Hematopoietic multipotent progenitor cell treated with erythropoietin and hydrocortisone succinate and interleukin-3 and kit ligand, for 6 days (in vitro differentiated cells): ENCODE data around the gene TNFRSF25.
"Not testable (repeated sequence)": the region's sequence is repeated elsewhere in the genome, so short reads cannot be mapped to it uniquely, and the experiment has no call there.

Source experiments
- DNase-seq: peaks from one replicate; pipeline ENCODE4 v3.0.0-alpha.2; 2015

Gene TNFRSF25

DNA sequence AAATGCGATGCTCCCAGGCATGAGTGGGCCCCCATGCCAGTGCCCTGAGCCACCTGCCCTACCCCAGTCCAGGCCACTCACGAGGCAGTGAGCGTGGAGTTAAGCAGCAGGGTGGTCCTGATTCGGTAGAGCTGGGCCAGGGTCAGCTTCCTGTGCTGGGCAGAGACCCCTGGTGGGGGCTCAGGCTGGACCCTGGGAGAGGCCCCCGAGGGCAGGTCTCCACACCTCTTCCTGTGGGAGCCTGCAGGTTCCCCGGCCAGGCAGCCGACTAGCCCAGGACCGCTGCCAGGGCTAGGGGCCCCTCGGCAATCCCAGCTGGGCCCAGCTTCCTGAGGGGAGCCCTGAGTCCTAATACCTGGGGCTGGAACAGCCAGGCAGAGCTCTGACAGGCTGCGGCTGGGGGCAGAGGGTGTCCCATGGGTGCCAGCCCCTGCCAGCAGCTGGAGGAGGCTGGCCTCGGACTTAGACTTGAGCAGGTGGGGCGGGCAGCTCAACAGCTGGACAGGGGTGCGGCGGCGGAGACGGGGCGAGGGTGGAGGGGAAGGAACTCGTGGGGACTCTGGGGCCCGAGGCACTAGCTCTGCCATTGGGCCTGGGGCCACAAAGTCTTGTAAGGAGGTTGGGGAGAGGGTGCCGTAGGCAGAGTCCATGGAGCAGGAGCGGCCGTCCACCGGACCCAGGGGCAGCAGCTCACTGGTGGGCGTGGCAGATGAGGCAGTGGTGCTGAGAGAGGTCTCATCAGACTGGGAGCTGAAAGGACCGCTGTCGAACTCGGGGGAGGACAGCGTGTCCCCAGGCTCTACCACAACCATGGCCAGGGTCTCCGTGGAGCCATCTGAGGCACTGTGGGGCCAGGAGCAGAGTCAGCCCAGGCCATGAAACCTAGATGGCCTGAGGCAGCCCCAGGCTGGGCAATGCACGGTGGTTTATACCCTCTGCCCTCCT is 2.0 kb upstream of the TNFRSF25 start:
- no peak for DNase-seq

DNA sequence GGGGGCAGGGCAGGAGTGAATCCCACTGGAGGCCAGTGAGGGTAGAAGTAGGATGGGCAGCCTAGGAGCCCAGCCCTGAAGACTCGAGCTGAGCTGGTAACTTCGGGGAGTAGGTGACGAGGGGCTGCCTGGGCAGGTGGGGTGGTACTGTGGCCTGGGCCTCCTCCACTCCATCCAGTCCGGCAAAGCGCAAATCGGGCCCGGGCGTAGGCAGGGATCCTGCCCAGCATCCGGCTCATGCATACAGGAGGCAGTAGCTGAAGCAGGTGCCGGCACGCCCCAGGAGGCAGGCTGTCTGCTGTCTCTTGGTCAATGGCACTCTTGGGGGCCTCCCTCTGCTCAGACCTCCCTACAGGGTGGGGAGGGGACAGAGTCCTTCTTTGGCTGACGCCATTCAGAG is 1.3 kb upstream of the TNFRSF25 start:
- no peak for DNase-seq

DNA sequence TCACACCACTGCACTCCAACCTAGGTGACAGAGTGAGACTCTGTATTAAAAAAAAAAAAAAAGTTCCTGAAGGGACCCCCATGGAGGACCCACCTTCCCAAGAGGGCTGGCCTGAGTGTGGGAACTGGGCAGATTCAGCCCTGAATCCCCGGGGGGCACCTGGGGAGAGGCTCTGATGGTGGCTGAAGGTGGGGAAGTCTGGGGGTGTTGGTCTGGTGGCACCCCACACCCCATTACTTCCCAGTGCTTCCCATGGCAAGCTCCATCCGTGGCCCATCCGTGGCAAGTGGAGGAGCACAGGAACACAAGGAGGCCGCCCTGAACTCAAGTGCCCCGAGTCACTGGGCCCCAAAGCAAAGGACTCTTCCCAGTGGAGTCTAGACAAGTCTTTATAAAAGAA is 778 bp upstream of the TNFRSF25 start:
- no peak for DNase-seq

DNA sequence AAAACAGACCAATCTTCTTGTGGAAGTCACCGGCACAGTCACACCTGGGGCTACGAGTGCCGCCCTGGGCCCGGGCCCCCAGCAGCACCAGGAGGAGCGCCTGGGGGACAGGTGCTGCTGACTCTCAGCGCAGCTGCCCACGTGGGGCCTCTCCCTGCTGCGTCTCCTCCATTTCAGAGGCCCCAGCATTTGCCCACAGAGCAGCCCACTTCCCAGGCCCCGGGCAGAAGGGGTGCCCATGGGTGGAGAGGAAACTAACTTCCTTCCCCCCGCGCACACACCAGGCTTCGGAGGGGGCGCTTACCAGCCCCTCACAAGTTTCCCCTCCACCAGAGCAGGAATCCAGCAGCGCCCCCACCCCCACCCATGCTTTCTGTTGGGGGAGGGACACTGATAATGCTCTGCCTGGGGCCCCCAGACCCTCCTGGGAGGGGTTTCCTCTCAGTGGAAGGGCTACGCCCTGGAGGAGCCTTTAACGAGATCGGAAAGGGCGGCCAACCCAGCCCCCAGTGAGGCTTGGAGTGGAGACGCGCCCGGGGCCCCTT is 440 bp downstream of the TNFRSF25 start:
- DNase-seq, result peak; percentile 39

DNA sequence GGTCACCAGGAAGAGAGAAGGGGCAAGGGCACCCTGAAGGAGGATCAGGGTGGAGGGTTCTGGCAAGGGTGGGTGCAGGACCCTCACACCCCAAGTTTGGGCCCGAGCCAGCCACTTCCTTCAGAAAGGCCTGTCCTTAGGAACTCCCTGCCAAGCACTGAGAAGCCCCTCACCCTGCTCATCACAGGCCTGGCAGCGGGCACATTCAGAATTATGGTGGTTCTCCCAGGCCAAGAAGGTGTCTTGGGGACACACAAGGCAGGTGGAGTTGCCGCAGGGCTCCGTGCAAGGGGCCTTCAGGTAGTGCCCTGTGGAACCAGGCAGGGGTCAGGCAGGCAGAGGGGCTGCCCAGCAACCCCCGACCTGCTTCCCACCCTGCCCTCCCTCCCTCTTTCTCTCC is 1.1 kb downstream of the TNFRSF25 start:
- DNase-seq, result no peak

DNA sequence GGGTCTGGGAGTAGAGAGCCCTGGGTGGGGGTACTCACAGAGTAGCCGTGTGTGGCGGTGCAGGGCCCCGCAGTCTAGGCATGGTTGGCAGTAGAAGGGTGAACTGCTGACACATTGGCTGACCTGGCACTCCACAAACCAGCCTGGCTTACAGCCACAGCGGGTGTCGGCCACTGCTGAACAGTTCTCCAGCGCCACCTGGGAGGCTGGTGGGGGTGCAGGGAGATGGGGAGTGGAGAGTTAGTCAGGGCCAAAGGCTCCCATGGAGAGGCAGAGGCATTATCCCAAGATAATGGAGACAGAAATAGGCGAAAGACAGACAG is 1.5 kb downstream of the TNFRSF25 start:
- peak; percentile 65 for DNase-seq

DNA sequence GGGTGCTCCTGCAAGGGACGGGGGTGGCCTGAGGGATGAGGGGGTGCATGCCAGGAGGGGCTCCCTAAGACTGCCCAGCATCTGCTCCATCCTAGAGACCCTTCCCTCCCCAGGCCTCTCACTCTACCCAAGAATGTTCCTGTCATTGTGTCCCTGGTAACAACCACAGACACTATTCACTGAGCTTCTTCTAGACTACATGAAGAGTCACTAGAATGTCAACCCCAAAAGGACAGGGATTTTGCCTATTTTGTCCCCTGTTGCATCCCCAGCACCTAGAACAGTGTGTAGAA is 2.9 kb downstream of the TNFRSF25 start:
- DNase-seq, result no peak

DNA sequence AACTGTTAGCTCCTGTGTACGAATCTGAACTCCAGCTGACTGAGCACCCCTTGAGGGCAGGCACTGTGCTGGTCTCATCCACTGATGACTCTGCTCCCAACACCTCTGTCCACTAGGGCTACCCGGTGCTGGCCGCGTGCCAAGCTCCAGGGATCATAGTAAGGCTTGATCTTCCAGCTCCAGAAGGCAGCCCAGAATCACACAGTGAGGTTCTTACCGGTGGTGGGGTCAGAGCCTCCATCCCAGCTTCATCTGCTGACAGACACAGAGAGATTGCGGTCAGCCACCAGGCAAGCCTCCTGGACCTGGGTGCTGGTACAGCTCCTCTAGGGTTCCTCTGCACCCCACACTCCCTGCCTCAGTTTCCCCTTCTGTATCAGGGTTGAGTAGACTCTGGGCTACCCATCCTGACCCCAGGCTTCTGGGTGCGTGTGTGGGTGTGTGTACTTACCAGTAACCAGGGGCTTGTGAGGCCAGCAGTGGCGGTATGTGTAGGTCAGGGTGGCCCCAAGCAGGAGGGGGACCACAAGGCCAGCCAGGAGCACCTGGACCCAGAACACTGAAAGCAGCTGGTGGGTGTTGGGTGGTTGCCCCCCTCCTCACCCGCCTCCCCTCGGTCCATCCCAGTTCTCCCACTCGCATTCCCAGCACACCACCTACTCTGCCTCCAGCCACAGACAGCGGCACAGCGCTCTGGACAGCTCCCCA is 3.4 kb downstream of the TNFRSF25 start:
- DNase-seq, result no peak

DNA sequence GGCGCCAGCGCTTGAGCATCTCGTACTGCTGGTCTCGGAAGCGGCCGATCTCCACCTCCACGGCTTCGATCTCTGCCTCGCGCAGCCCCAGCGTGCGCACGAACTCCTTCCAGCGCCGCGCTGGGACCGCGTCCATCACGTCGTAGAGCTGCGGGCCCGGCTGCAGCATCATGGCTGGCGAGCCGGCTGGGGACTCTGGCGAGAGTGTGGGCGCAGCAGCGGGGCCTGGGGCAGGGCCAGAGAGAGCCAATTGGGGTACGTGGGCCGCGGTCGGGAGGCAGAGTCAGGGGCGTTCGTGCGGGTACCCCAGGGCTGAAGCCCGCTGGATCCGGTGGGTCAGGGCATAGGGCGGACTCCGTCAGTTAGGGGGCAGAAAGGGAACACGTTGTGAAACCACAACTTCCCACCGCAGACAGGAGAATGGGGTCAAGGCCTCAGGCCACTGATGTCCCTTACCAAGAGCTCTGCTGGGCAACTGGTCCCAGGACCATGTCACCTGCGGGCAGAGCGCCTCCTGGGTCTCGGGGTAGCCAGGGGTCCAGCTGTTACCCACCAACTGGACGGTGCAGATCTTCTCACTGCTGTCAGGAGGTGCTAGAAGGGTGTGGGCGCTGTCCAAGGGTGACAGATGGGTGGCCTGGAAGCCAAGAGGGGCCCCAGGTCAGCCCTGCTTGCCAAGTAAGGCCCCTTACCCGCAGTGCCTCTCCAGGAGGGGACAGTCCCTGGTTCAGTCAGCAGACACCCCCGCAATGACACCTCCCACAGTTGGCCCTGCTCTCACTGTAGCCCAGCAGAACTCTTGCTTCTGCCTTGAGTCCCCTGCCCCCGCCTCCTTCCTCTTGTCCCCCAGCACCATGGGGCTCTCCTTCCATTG is 4.2 kb downstream of the TNFRSF25 start:
- no peak for DNase-seq

DNA sequence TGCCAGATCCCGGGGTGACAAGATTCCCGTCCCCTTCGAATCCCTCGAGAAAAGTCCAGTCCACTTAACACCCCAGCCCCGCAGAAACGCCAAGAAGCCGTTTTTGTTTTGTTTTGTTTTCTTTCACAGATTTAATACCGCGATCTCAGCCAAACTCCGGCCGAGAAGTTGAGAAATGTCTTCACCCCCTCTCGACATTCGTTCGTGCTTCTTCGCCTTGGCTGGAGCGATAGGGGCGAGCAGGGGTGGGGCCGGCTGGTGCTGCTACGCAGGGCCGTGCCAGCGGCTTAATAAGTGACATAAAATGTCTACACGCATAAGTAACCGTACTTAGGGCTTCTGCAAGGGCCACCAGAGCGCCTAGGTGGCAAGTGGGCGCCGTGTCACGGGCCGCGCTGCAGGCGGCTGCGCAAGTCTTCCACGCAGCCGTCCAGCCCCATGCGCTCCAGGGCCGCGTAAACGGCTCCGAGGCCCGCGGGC is 4.9 kb downstream of the TNFRSF25 start:
- DNase-seq, result no peak

DNA sequence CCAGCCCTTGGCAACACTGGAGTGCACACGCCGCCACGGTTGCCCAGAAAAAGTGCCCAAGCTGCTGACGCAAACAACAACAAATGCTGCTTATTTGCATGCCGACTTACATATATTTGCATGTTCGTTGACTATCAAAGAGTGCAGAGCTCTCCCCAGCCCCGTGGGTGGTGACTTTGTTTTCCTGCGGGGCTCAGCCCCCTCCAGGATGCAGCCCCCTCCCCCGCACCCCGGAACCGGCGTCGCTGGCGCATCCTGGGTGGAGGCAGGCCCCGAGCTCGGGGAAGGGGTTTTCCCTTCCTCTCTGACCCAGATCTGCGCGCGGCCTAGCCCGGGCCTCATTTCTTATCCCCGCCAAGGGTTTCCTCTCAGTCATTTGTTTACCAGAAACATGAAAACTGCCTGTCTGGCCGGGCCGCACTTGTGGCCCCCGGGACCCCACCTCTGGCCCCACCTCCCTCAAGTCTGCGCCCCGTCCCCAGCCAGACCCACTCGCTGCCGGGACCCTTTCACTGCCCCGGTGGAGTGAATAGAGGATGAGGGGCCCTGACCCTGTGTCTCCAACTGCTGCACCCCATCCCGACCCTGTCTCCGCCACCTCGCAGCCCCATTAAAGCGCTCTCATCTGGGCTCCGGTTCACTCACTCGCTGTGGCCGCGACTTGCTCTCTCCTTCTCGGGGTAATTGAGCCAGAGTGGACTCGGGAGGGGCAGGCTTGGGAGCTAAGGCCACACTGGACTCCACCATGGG is 5.5 kb downstream of the TNFRSF25 start:
- no peak for DNase-seq

DNA sequence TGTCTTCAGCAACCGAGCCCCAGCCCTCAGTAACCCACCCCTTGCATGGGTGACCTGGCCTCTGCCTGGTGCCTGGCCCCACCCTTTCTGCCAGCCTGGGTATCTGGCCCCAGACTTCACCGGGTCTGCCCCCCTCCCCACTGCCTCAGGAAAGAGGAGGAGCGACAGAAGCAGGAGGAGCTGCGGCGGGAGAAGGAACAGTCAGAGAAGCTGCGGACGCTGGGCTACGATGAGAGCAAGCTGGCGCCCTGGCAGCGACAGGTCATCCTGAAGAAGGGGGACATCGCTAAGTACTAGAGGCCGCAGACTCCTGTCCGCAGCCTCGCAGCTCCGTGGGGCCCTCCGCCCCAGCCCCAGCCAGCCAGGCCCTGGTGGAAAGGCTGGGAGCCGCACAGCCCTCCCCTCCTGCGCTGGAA is 6.1 kb downstream of the TNFRSF25 start:
- DNase-seq, result no peak

DNA sequence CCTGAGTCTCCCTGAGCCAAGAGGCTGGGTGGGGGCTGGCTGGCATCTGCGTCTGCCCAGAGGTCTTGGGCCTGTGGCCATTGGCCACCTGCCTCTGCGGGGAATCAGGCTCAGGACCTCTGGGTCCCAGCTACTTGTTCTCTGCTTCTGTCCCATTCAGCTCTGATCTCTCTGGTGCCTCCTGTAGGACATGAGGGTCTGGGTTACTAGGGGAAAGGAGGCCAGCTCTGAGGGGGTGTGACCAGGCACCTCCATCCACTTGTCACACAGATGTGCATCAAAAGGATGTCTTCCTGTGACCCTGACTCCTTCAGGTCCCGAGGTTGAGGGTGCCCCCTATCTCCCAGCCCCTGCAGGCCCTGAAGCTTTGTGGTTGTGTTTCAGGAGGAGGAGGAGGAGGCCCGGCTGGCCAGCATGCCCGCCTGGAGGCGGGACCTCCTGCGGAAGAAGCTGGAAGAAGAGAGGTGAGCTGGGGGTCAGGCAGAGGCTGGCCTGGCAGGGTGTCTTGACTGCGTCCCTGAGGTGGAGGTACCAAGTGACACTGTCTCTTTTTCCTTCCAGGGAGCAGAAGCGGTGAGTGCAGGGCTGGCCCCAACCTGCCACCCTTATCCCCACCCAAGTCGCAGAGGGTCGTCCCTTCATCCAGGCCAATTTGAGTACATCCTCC is 9.0 kb downstream of the TNFRSF25 start:
- no peak for DNase-seq

DNA sequence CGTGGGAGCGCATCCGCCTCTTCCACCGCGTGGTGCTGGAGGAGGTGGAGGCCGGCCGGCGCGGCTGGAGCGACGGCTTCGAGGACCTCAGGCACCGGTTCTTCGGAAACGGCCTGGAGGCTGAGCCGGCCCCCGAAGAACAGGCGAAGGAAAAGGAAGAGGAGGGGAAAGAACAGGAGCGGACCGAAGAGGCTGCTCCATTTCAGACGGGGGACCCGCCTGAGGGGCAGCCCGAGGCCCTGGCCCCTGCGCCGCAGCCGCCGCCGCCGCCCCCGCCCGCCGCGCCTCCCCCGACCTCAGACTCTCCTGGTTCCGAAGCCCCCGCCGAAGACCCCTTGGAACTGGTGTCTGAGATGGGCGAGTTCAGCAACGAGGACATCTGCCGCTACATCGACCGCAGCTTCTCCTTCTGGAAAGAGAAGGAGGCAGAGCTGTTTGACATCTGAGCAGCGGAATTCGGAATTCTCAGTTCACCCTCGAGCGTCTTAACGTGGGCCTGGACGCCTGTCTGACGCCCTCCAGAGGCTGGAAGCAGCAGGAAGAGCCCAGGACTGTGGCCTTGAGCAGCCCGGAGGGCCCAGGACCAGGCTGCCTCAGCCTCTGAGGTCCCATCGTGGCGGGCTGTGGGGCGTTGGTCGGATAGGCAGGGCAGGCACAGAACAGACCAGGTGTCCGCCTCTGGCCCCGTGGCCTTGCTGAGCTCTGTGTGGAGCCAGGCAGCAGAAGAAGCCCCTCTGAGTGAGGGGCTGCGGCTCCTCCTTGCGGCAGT is 10.0 kb downstream of the TNFRSF25 start:
- not testable (repeated sequence) for DNase-seq

DNA sequence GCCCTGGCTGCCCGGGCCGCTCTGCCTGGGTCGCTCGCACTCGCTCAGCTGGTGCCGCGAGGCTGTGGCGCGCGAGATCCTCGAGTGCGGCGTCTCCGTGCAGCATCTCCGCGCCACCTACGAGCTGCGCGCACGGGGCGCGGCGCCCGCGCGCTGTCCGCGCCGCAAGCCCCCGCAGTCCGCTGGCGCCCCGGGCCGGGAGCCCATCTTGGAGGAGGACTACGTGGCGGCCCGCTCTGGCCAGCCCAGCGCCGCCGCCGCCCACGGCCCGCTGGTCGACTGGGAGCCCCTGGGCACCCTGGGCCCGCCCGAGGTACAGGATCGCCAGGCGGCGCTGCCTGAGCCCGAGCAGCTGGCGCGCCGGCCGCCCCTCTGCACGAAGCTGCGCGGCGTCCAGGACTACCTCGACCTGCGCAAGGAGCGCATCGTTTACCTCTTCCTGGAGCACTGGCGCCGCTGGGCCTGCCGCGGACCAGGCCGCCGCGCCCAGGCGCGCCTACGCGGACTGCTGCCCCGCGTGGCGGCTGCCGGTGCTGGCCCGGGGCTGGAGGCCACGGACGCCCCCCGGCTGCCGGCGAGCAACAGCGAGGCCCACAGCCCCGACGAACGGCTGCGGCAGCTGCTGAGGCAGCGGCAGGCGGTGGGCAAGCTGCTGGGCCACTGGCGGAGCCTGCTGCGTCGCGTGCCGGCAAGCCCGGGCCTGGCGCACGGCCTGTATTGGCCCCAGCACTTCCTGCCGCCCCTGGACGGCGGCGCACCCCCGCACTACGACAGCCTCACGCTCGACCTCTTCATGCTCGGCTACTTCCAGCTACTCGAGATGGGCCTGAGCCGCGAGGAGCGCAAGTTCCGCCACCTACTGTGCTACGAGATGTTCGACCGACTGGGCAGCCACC is 10.9 kb downstream of the TNFRSF25 start:
- no peak for DNase-seq

DNA sequence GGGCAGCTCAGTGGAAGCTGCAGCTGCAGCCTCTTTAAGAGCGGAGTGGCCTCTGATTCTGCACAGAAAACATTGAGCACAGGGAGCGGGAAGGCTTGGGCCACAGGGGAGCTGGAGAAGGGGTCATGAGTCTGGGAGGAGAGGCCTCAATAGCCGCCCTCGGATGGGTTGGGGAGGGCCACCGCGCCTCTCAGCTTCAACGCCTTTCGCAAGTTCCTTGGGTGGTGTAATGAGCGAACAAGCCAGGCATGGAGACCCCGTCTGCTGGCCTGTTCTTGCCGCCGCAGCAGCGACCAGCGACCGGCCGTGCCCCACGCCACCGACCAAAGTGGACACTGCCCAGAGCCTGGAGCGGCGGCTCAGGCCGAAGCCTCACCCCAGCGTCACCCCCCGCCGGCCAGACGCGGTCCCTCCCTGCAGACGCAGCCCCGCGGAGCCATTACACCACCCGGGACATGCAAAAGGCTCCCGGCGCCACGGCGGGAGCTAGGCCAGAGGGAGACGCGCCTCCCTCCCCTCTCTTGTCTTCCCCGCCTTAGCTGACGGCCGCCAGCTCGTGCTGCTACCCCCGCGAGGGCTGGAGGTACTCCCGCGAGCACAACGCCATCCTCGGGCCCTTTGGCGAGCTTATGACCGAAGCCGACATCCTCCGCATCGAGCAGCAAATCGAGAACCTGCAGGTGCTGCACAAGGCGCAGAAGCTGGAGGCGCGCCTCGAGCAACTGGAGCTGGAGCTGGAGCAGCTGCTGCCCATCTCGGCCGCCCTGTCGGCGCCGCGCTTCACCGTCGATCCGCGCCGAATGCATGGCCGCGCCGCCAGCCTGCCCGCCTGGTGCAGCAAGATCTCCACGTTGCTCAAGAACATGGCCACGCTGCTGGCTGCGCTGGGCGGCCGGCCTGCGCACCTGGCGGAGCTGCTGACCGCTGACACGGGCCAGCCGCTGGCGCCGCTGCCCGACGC is 11.8 kb downstream of the TNFRSF25 start:
- not testable (repeated sequence) for DNase-seq

DNA sequence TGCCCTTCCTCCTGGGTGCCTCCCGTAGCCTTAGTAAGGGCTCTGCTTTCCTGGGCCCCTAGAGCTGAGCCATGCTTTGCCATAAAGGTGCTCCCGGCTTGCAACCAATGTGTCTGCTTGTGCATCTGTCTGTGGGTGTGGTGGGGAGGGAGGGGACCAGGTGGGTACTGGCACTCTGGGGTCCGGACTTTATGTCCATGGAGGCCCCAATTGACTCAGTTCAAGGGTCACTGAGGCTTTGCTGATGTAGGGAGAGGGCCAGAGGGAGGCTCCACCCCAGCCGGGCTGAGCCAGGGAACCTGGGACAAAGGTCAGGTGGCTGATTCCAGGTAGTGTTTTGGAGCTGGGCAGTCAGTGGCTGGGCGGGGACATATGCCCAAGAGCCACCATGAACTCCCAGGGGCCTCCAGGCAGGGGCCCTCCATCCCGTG is 15.0 kb downstream of the TNFRSF25 start:
- no peak for DNase-seq

DNA sequence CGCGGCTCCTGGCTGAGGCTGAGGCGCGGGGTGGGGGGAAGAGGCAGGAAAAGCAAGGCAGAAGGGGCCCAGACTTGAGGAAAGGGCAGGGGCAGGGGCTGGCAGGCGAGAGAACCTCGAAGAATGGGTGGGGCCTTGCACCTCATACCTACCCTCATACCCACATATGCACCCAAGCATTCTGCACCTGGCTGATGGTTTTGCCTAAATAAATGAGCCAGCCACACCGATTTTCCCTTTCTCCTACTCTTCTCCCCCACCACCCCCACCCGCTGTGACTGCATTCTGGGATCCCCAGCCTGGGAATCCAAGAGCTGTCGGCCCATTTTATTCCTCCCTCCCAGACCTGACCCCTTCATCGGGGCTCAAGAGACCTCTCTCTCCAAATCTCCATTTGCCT is 15.5 kb downstream of the TNFRSF25 start:
- not testable (repeated sequence) for DNase-seq
